HepG2 (cell line): ENCODE results near the gene ETHE1. TPM values are rescaled to one million over a fixed set of nuclear protein-coding genes. Genes with fewer than 3 reads are reported as not detected.

Experiments used
- CHD4 ChIP-seq: fragments of 200-600 bp; sonication (generic); IDR thresholded peaks from 2 replicates; pipeline ENCODE4 v1.7.0; 2017; ENCODE audit warnings: mild to moderate bottlenecking, low read length, borderline replicate concordance
- GLI4 ChIP-seq: sonication (generic); formaldehyde crosslinking; IDR thresholded peaks from 2 replicates; pipeline ENCODE4 v1.5.1; 2020; ENCODE audit warnings: missing genetic modification reagents, mild to moderate bottlenecking, moderate library complexity, borderline replicate concordance
- JDP2 ChIP-seq: sonication (generic); formaldehyde crosslinking; IDR thresholded peaks from 2 replicates; pipeline ENCODE4 v1.8.1; 2022; ENCODE audit warnings: missing genetic modification reagents, borderline replicate concordance
- NR2C2 ChIP-seq: sonication (generic); formaldehyde crosslinking; IDR thresholded peaks from 2 replicates; pipeline ENCODE4 v1.4.0; 2020; ENCODE audit warnings: missing genetic modification reagents, mild to moderate bottlenecking, moderate library complexity, borderline replicate concordance
- PAX8 ChIP-seq: sonication (generic); formaldehyde crosslinking; IDR thresholded peaks from 2 replicates; pipeline ENCODE4 v1.8.0; 2022; ENCODE audit warnings: mild to moderate bottlenecking, missing genetic modification reagents, borderline replicate concordance
- RBAK ChIP-seq: sonication (generic); formaldehyde crosslinking; IDR thresholded peaks from 2 replicates; pipeline ENCODE4 v1.5.1; 2020; ENCODE audit warnings: mild to moderate bottlenecking, missing genetic modification reagents
- TCF7L2 ChIP-seq: IDR thresholded peaks from 2 replicates; pipeline ENCODE4 v1.6.1; 2011; ENCODE audit warnings: mild to moderate bottlenecking, low read depth, low read length, moderate library complexity
- TEAD3 ChIP-seq: optimal IDR thresholded peaks from 2 replicates; pipeline ENCODE3; 2016; ENCODE audit warnings: borderline replicate concordance
- THAP11 ChIP-seq: IDR thresholded peaks from 2 replicates; pipeline ENCODE4 v1.6.1; 2016; ENCODE audit warnings: missing biosample characterization, missing genetic modification reagents
- UBTF ChIP-seq: sonication (generic); formaldehyde crosslinking; IDR thresholded peaks from 2 replicates; pipeline ENCODE4 v1.4.0; 2020; ENCODE audit warnings: mild to moderate bottlenecking, missing genetic modification reagents
- ZBTB38 ChIP-seq: sonication (generic); formaldehyde crosslinking; IDR thresholded peaks from 2 replicates; pipeline ENCODE4 v1.5.1; 2020; ENCODE audit warnings: mild to moderate bottlenecking, missing genetic modification reagents
- ZBTB39 ChIP-seq: sonication (generic); formaldehyde crosslinking; IDR thresholded peaks from 2 replicates; pipeline ENCODE4 v1.5.0; 2020; ENCODE audit warnings: missing genetic modification reagents
- ZMYM3 ChIP-seq: sonication (generic); formaldehyde crosslinking; IDR thresholded peaks from 2 replicates; pipeline ENCODE4 v1.5.1; 2020; ENCODE audit warnings: mild to moderate bottlenecking, missing genetic modification reagents
- ZNF33B ChIP-seq: sonication (generic); formaldehyde crosslinking; IDR thresholded peaks from 2 replicates; pipeline ENCODE4 v1.5.1; 2020; ENCODE audit warnings: mild to moderate bottlenecking, missing genetic modification reagents
- ZNF496 ChIP-seq: sonication (generic); formaldehyde crosslinking; IDR thresholded peaks from 2 replicates; pipeline ENCODE4 v1.8.1; 2023; ENCODE audit warnings: mild to moderate bottlenecking, moderate library complexity, missing genetic modification reagents; ENCODE audit not compliant: insufficient replicate concordance
- ZNF563 ChIP-seq: sonication (generic); formaldehyde crosslinking; IDR thresholded peaks from 2 replicates; pipeline ENCODE4 v1.8.0; 2022; ENCODE audit warnings: mild to moderate bottlenecking, moderate library complexity, missing genetic modification reagents
- ZNF724P ChIP-seq: sonication (generic); formaldehyde crosslinking; IDR thresholded peaks from 2 replicates; pipeline ENCODE4 v1.8.0; 2022; ENCODE audit warnings: missing genetic modification reagents, borderline replicate concordance
- ZNF761 ChIP-seq: sonication (generic); formaldehyde crosslinking; conservative IDR thresholded peaks from 2 replicates; pipeline ENCODE4 v1.4.0; 2020; ENCODE audit warnings: mild to moderate bottlenecking, missing genetic modification reagents
- polyA plus RNA-seq, 8 experiments: library from polyadenylated mRNA; depleted of rRNA in 3 of 8; stranded (reverse) in 7 of 8; unstranded in 1 of 8; fragments of >200 nt; fragmentation: Illumina TruSeq in 4 of 8; extraction: Trizol in 4 of 8; gene quantifications; 2 replicates each; pipeline versions ENCODE4 v1.2.1 to v1.2.3, GENCODE V29; 2011 to 2016; ENCODE audit warnings: low read depth in 4 of 8, missing spikeins in 1 of 8, mixed read lengths in 1 of 8; ENCODE audit not compliant: insufficient read depth in 1 of 8
- total RNA-seq, 5 experiments: library from RNA; depleted of rRNA; stranded (reverse); fragments of >200 nt; fragmentation: Illumina TruSeq; extraction: Trizol; gene quantifications; 2 replicates each; pipeline ENCODE4 v1.2.3, GENCODE V29; 2016; ENCODE audit warnings: low read depth in 1 of 5
- TF ChIP-seq, protein P1 (sequence below): sonication (generic); formaldehyde crosslinking; IDR thresholded peaks from 2 replicates; pipeline ENCODE4 v1.4.0; 2020; ENCODE audit warnings: missing genetic modification reagents
- TF ChIP-seq, protein P2 (sequence below): sonication (generic); formaldehyde crosslinking; IDR thresholded peaks from 2 replicates; pipeline ENCODE4 v1.9.0; 2021; ENCODE audit warnings: missing genetic modification reagents, mild to moderate bottlenecking, borderline replicate concordance
- TF ChIP-seq, protein P3 (sequence below): sonication (generic); formaldehyde crosslinking; IDR thresholded peaks from 2 replicates; pipeline ENCODE4 v1.5.1; 2020; ENCODE audit warnings: missing genetic modification reagents, mild to moderate bottlenecking, borderline replicate concordance

Gene ETHE1
- total and polyA plus RNA-seq, 2 of the 13 experiments (the other 11 are each of a cell fraction or from before 2014, with no cell fraction given) = 32.5 to 58.4 TPM

DNA sequence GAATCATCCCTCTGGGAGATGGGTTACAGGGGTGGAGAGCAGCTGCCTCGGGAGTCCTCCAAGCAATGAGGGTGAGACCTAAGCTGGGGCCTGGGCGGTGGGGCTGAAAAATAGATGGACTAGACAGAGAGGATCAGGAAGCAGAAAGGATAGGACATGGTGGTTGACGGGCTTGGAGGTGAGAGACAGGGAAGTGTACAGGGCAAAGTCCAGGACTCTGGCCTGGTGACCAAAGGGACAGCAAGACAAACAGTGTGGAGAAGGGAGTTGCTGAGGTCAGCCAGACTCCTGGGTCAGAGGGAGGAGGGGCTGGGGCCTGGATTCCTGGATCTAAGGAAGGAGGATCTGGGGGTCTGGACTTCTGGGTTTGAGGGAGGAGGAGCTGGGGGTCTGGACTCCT lies 28.0 kb downstream of the ETHE1 start (continued):
- TF ChIP-seq, protein P1, sequence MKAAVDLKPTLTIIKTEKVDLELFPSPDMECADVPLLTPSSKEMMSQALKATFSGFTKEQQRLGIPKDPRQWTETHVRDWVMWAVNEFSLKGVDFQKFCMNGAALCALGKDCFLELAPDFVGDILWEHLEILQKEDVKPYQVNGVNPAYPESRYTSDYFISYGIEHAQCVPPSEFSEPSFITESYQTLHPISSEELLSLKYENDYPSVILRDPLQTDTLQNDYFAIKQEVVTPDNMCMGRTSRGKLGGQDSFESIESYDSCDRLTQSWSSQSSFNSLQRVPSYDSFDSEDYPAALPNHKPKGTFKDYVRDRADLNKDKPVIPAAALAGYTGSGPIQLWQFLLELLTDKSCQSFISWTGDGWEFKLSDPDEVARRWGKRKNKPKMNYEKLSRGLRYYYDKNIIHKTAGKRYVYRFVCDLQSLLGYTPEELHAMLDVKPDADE = no peak
- TF ChIP-seq, protein P2, sequence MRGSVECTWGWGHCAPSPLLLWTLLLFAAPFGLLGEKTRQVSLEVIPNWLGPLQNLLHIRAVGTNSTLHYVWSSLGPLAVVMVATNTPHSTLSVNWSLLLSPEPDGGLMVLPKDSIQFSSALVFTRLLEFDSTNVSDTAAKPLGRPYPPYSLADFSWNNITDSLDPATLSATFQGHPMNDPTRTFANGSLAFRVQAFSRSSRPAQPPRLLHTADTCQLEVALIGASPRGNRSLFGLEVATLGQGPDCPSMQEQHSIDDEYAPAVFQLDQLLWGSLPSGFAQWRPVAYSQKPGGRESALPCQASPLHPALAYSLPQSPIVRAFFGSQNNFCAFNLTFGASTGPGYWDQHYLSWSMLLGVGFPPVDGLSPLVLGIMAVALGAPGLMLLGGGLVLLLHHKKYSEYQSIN (CRISPR knock-in tag) = no peak
- TF ChIP-seq CHD4 (no peak), UBTF (no peak), THAP11 (peak; percentile 65), ZNF563 (CRISPR knock-in tag) (no peak), PAX8 (CRISPR knock-in tag) (no peak), NR2C2 (CRISPR knock-in tag) (peak; percentile 80), ZNF33B (CRISPR knock-in tag) (no peak; the same call in 1 of the 2 replicates), RBAK (CRISPR knock-in tag) (no peak), ZBTB39 (no peak), TEAD3 (CRISPR knock-in tag) (peak; percentile 37), GLI4 (no peak), ZNF761 (CRISPR knock-in tag) (no peak), TCF7L2 (no peak), ZMYM3 (CRISPR knock-in tag) (peak; percentile 48; the same call in 1 of the 2 replicates), ZNF496 (CRISPR knock-in tag) (no peak), ZNF724P (CRISPR knock-in tag) (no peak), ZBTB38 (peak; percentile 34; the same call in 1 of the 2 replicates), JDP2 (CRISPR knock-in tag) (no peak)
- TF ChIP-seq, protein P3, sequence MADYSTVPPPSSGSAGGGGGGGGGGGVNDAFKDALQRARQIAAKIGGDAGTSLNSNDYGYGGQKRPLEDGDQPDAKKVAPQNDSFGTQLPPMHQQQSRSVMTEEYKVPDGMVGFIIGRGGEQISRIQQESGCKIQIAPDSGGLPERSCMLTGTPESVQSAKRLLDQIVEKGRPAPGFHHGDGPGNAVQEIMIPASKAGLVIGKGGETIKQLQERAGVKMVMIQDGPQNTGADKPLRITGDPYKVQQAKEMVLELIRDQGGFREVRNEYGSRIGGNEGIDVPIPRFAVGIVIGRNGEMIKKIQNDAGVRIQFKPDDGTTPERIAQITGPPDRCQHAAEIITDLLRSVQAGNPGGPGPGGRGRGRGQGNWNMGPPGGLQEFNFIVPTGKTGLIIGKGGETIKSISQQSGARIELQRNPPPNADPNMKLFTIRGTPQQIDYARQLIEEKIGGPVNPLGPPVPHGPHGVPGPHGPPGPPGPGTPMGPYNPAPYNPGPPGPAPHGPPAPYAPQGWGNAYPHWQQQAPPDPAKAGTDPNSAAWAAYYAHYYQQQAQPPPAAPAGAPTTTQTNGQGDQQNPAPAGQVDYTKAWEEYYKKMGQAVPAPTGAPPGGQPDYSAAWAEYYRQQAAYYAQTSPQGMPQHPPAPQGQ = no peak
